Measurements from ENCODE around the gene INO80E.

DNA sequence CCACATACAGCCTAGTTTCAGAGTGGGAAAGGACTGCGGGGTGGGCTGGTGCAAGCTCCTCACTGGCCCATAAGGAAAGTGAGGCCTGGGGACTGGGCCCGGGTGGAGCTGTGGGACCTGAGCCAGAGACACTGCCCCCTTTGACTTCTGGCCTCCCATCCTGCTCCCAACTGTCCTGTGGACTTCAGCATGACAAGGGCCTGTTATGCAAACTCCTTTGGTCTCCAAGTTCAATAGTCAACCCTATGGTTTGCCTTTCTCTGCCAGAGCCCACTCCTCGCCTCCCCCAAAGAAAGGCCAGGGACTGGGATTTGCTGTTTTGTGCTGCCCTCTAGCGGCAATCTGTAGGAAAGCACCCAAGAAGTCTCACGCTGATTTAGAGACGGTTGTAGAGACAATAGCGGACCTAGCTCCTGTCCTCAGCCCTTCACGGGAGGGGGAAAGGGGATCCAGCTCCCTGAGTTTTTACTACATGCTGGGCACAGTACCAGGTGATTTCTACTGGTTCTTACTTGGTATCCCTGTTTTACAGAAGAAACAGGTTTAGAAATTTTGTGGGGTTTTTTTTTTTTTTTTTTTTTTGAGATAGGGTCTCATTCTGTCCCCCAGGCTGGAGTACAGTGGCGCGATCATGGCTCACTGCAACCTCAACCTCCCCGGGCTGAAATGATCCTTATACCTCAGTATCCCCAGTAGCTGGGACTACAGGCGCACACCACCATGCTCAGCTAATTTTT, 36.2 kb downstream of the INO80E start:
- TF ChIP-seq, protein P1, sequence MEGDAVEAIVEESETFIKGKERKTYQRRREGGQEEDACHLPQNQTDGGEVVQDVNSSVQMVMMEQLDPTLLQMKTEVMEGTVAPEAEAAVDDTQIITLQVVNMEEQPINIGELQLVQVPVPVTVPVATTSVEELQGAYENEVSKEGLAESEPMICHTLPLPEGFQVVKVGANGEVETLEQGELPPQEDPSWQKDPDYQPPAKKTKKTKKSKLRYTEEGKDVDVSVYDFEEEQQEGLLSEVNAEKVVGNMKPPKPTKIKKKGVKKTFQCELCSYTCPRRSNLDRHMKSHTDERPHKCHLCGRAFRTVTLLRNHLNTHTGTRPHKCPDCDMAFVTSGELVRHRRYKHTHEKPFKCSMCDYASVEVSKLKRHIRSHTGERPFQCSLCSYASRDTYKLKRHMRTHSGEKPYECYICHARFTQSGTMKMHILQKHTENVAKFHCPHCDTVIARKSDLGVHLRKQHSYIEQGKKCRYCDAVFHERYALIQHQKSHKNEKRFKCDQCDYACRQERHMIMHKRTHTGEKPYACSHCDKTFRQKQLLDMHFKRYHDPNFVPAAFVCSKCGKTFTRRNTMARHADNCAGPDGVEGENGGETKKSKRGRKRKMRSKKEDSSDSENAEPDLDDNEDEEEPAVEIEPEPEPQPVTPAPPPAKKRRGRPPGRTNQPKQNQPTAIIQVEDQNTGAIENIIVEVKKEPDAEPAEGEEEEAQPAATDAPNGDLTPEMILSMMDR (IDR thresholded peaks at IDR 0.05) = peak in 4 of 7 experiments; percentile 33 to 63 (median 48)
- TF ChIP-seq POLR2AphosphoS5 (IDR thresholded peaks at IDR 0.05) = no peak
- TF ChIP-seq POLR2A (IDR thresholded peaks at IDR 0.05) = no peak

All from stomach (tissue), 4 donors.